H1 (cell line): ENCODE measurements around the gene AFAP1L1. TPM values are rescaled to one million over a fixed set of nuclear protein-coding genes. Genes with fewer than 3 reads are reported as not detected.

Experiments
- CTCF ChIA-PET: fragments of 300-600 bp; sonication (Branson Sonifier 250); formaldehyde crosslinking; loops from one replicate; lab custom pipeline; 2021; ENCODE audit not compliant: partially characterized antibody; lab: Charles Lee
- POLR2A ChIA-PET: fragments of 300-600 bp; sonication (Branson Sonifier 250); formaldehyde crosslinking; loops from one replicate; lab custom pipeline; 2021; ENCODE audit warnings: inconsistent platforms; ENCODE audit not compliant: partially characterized antibody; lab: Charles Lee
- DNase-seq, 2 experiments: peaks; one replicate each; pipeline versions ENCODE4 v3.0.0 to v3.0.0-alpha.2; 2010 to 2022; ENCODE audit warnings: low spot score in 2 of 2, low read depth in 1 of 2, mixed read lengths in 1 of 2
- FAIRE-seq: peaks from 2 replicates; lab custom pipeline; 2011; peaks lifted over from hg19 to GRCh38; lab: Jason Lieb, UNC
- H2AFZ ChIP-seq: 2 replicates; pipeline ENCODE4 v1.8.1; 2012; ENCODE audit warnings: low read length, inconsistent platforms
- H2AK5ac ChIP-seq: 2 replicates; pipeline ENCODE4 v1.6.1; 2013; ENCODE audit warnings: low read depth, low read length
- H2BK120ac ChIP-seq: replicated peaks from 2 replicates; pipeline ENCODE3; 2013; ENCODE audit warnings: low read depth, low read length, inconsistent platforms
- H2BK12ac ChIP-seq: 2 replicates; pipeline ENCODE4 v1.6.1; 2013; ENCODE audit warnings: low read depth, low read length
- H2BK15ac ChIP-seq: 2 replicates; pipeline ENCODE4 v1.6.1; 2013; ENCODE audit warnings: low read length
- H2BK20ac ChIP-seq: 2 replicates; pipeline ENCODE4 v1.6.1; 2013; ENCODE audit warnings: low read length
- H2BK5ac ChIP-seq: 2 replicates; pipeline ENCODE4 v1.6.1; 2013; ENCODE audit warnings: low read depth, low read length
- H3K14ac ChIP-seq: 2 replicates; pipeline ENCODE4 v1.6.1; 2013; ENCODE audit warnings: inconsistent platforms; ENCODE audit not compliant: insufficient read length
- H3K18ac ChIP-seq: 2 replicates; pipeline ENCODE4 v1.6.1; 2013; ENCODE audit warnings: low read length; ENCODE audit errors: extremely low read depth
- H3K23ac ChIP-seq: 2 replicates; pipeline ENCODE4 v1.6.1; 2013; ENCODE audit warnings: inconsistent platforms; ENCODE audit not compliant: insufficient read length
- H3K23me2 ChIP-seq: 2 replicates; pipeline ENCODE4 v1.6.1; 2013; ENCODE audit warnings: low read depth, low read length
- H3K27ac ChIP-seq: 2 replicates; pipeline ENCODE4 v1.6.1; 2011; ENCODE audit warnings: low read depth, low read length, inconsistent platforms
- H3K27me3 ChIP-seq, 4 experiments: replicated peaks in 1 of 4; 1 replicate in 1 of 4; 2 replicates in 3 of 4; pipeline versions ENCODE4 v1.6.1 to v1.8.1; 2011 to 2013; ENCODE audit warnings: low read length in 3 of 4, mild to moderate bottlenecking in 3 of 4, inconsistent platforms in 2 of 4, mixed read lengths in 2 of 4, moderate library complexity in 1 of 4; ENCODE audit not compliant: control insufficient read depth in 3 of 4, insufficient read depth in 3 of 4; ENCODE audit errors: extremely low read depth in 1 of 4
- H3K36me3 ChIP-seq, 4 experiments: 2 replicates each; pipeline versions ENCODE4 v1.6.1 to v1.8.1; 2011 to 2013; ENCODE audit warnings: mild to moderate bottlenecking in 4 of 4, low read length in 3 of 4, moderate library complexity in 2 of 4, control low read depth in 1 of 4, inconsistent platforms in 1 of 4; ENCODE audit not compliant: insufficient read depth in 4 of 4, control insufficient read depth in 2 of 4
- H3K4ac ChIP-seq: replicated peaks from 2 replicates; pipeline ENCODE3; 2013; ENCODE audit warnings: low read length, low read depth, mixed read lengths, inconsistent platforms; ENCODE audit not compliant: insufficient read length
- H3K4me1 ChIP-seq, 4 experiments: replicated peaks in 1 of 4; 1 replicate in 1 of 4; 2 replicates in 3 of 4; pipeline versions ENCODE4 v1.6.1 to v1.8.1; 2011 to 2013; ENCODE audit warnings: low read length in 3 of 4, inconsistent platforms in 2 of 4, mixed read lengths in 1 of 4; ENCODE audit not compliant: insufficient read depth in 4 of 4, control insufficient read depth in 3 of 4
- H3K4me2 ChIP-seq, 2 experiments: 2 replicates each; pipeline versions ENCODE4 v1.6.1 to v1.8.1; 2011 to 2013; ENCODE audit warnings: low read depth in 2 of 2, low read length in 2 of 2, control low read depth in 1 of 2, inconsistent platforms in 1 of 2, mild to moderate bottlenecking in 1 of 2; ENCODE audit not compliant: insufficient read depth in 1 of 2
- H3K4me3 ChIP-seq, 4 experiments: fragments of 200-600, 300-600 bp in 1 of 4; sonication (generic), shearing (Covaris generic), sonication (Bioruptor Twin) in 1 of 4; 2 replicates each; pipeline versions ENCODE4 v1.5.1 to v1.8.1; 2011 to 2016; ENCODE audit warnings: low read length in 4 of 4, low read depth in 3 of 4, control low read depth in 2 of 4, inconsistent platforms in 2 of 4, mild to moderate bottlenecking in 2 of 4, mixed read lengths in 1 of 4, moderate library complexity in 1 of 4; ENCODE audit not compliant: insufficient read depth in 2 of 4; ENCODE audit errors: extremely low read depth in 1 of 4
- H3K56ac ChIP-seq: replicated peaks from 2 replicates; pipeline ENCODE3; 2013; ENCODE audit warnings: low read depth, mild to moderate bottlenecking, mixed read lengths, low read length, inconsistent platforms; ENCODE audit not compliant: insufficient read length
- H3K79me1 ChIP-seq: 2 replicates; pipeline ENCODE4 v1.6.1; 2013; ENCODE audit warnings: low read depth, low read length, control low read depth
- H3K79me2 ChIP-seq, 2 experiments: 2 replicates each; pipeline versions ENCODE4 v1.6.1 to v1.8.1; 2012 to 2013; ENCODE audit warnings: low read length in 2 of 2, mild to moderate bottlenecking in 2 of 2, inconsistent platforms in 1 of 2; ENCODE audit not compliant: insufficient read depth in 2 of 2, control insufficient read depth in 1 of 2
- H3K9ac ChIP-seq, 4 experiments: replicated peaks in 1 of 4; 1 replicate in 1 of 4; 2 replicates in 3 of 4; pipeline versions ENCODE4 v1.6.1 to v1.8.1; 2011 to 2013; ENCODE audit warnings: low read depth in 3 of 4, low read length in 3 of 4, control low read depth in 2 of 4, mild to moderate bottlenecking in 2 of 4, moderate library complexity in 2 of 4, inconsistent platforms in 1 of 4; ENCODE audit errors: extremely low read depth in 1 of 4
- H3K9me3 ChIP-seq, 2 experiments: 2 replicates each; pipeline versions ENCODE4 v1.6.1 to v1.8.1; 2012 to 2013; ENCODE audit warnings: mild to moderate bottlenecking in 2 of 2, moderate library complexity in 2 of 2, control low read depth in 1 of 2, inconsistent platforms in 1 of 2, low read depth in 1 of 2, low read length in 1 of 2, mixed read lengths in 1 of 2; ENCODE audit not compliant: insufficient read depth in 2 of 2
- H4K20me1 ChIP-seq, 2 experiments: replicated peaks in 1 of 2; 2 replicates each; pipeline versions ENCODE3 to v1.8.1; 2011 to 2013; ENCODE audit warnings: inconsistent platforms in 2 of 2, low read length in 2 of 2, mild to moderate bottlenecking in 1 of 2; ENCODE audit not compliant: insufficient read depth in 2 of 2, control insufficient read depth in 1 of 2
- H4K5ac ChIP-seq: 2 replicates; pipeline ENCODE4 v1.6.1; 2013; ENCODE audit warnings: low read length, low read depth, mixed read lengths, inconsistent platforms; ENCODE audit not compliant: insufficient read length
- H4K8ac ChIP-seq: 2 replicates; pipeline ENCODE4 v1.8.0; 2013; ENCODE audit warnings: mild to moderate bottlenecking, moderate library complexity, low read length, inconsistent platforms; ENCODE audit not compliant: insufficient read depth; ENCODE audit errors: extremely low read depth
- H4K91ac ChIP-seq: replicated peaks from 2 replicates; pipeline ENCODE3; 2013; ENCODE audit warnings: low read length, mixed read lengths, inconsistent platforms; ENCODE audit not compliant: insufficient read length
- CHD1 ChIP-seq: IDR thresholded peaks from 2 replicates; pipeline ENCODE4 v1.6.1; 2012; ENCODE audit warnings: low read depth, low read length, improper control_type of control experiment
- CREB1 ChIP-seq: IDR thresholded peaks from 2 replicates; pipeline ENCODE4 v1.6.1; 2012; ENCODE audit warnings: inconsistent platforms
- EGR1 ChIP-seq: IDR thresholded peaks from 2 replicates; pipeline ENCODE4 v1.6.1; 2011; ENCODE audit warnings: low read depth, low read length, borderline replicate concordance
- FOSL1 ChIP-seq: IDR thresholded peaks from 2 replicates; pipeline ENCODE4 v1.6.1; 2011; ENCODE audit warnings: mild to moderate bottlenecking, low read depth, low read length, moderate library complexity; ENCODE audit not compliant: insufficient read depth
- GABPA ChIP-seq: IDR thresholded peaks from 2 replicates; pipeline ENCODE4 v1.6.1; 2011; ENCODE audit warnings: mild to moderate bottlenecking, low read length, moderate library complexity, borderline replicate concordance; ENCODE audit not compliant: insufficient read depth
- PHF8 ChIP-seq: fragments of 200-600 bp; sonication (generic); conservative IDR thresholded peaks from 2 replicates; pipeline ENCODE4 v1.7.1; 2012; ENCODE audit warnings: low read depth, mild to moderate bottlenecking, inconsistent platforms, low read length, moderate library complexity
- RAD21 ChIP-seq, 2 experiments: IDR thresholded peaks in 1 of 2; conservative IDR thresholded peaks in 1 of 2; 2 replicates each; pipeline ENCODE4 v1.6.1; 2011; ENCODE audit warnings: low read depth in 2 of 2, low read length in 2 of 2, improper control_type of control experiment in 1 of 2, inconsistent platforms in 1 of 2, mild to moderate bottlenecking in 1 of 2, moderate library complexity in 1 of 2
- RNF2 ChIP-seq: fragments of 200-900, 300-1000 bp; sonication (generic); IDR thresholded peaks from 2 replicates; pipeline ENCODE4 v1.7.1; 2016; ENCODE audit warnings: borderline replicate concordance, low read depth, mild to moderate bottlenecking, antibody characterized with exemption, low read length; ENCODE audit not compliant: poor library complexity, severe bottlenecking; ENCODE audit errors: missing control alignments
- TCF12 ChIP-seq: IDR thresholded peaks from 2 replicates; pipeline ENCODE4 v1.6.1; 2011; ENCODE audit warnings: low read depth, mild to moderate bottlenecking, low read length
- WGBS, 2 experiments: shearing (Covaris generic) in 1 of 2; methylation state at CpG; one replicate each; pipeline versions ENCODE4 v1.1.6 to v1.1.7; 2013 to 2015; ENCODE audit warnings: low lambda C conversion rate in 2 of 2, mixed read lengths in 2 of 2, inconsistent platforms in 1 of 2, low coverage in 1 of 2, missing lambda C conversion rate in 1 of 2; ENCODE audit not compliant: insufficient replicate concordance in 2 of 2, insufficient coverage in 1 of 2, insufficient read length in 1 of 2; ENCODE audit errors: extremely low coverage in 1 of 2, missing lambda C conversion rate in 1 of 2; 5-methylcytosine and 5-hydroxymethylcytosine counted together
- polyA plus RNA-seq, 7 experiments: library from polyadenylated mRNA; depleted of rRNA in 3 of 7; stranded (reverse) in 5 of 7; unstranded in 2 of 7; fragments of >200 nt in 5 of 7; fragments of 200-250 nt in 2 of 7; gene quantifications; 1 replicate in 5 of 7; 2 replicates in 1 of 7; 4 replicates in 1 of 7; pipeline versions ENCODE4 v1.2.1 to v1.2.3, GENCODE V29; 2011 to 2013; ENCODE audit warnings: missing spikeins in 2 of 7, mixed read lengths in 2 of 7
- total RNA-seq: library from RNA; stranded (reverse); fragmentation: NEBNext Ultra II Directional; extraction: Animal tissue kit (Norgen Biotek cat#: 25700); gene quantifications from 2 replicates; pipeline ENCODE4 v1.2.1, GENCODE V29; 2021
- TF ChIP-seq, protein P1 (sequence below): IDR thresholded peaks from 2 replicates; pipeline ENCODE4 v1.6.1; 2012; ENCODE audit warnings: low read length, inconsistent platforms

Gene AFAP1L1
- total and polyA plus RNA-seq, 2 of the 8 experiments (the other 6 are each of a cell fraction or from before 2014, with no cell fraction given), result 0.79 to 4.7 TPM

DNA sequence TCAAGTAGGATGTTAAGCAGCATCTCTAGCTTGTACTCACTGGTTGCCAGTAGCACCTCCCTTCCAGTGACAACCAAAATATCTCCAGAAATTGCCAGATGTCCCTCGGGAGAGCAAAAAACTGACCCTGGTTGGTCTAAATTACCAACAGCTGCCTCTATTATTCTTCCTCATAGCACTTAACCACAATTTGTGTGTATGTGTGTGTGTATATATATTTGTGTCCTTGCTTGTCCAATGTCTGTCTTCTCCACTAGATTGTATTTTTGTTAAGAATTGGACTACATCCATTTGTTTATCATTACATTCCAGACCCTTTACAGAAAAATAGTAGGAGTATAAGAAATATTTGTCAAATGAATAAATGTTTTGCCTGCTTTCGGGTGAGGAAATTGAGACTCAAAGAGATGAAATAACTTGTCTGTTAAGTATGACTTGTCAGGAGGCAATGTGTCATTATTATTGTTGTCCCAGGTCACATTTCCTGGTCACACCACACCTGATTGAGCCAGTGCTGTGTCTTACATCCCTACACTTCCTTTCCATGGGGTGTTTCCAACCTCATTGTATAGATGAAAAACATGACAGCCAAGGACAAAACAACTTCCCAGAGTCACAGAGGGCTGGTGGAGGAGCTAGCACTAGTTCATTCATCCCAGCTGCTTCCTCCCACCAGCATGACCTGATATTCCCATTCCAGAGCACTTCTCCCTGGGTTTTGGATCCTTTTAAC, 62.2 kb downstream of the AFAP1L1 start:
- no peaks in the 10 kb centered on the region for H3K23me2 ChIP-seq
- no peak overlapping the region for H2BK120ac ChIP-seq
- CTCF ChIA-PET, result interaction anchor here (0.6 to 6.0 kb wide), 11 partner anchors 12 to 817 kb away, joined by 3 to 28 read pairs (median 4); no protein-coding TSS in a partner anchor
- no peak overlapping the region for H2BK15ac ChIP-seq
- no peak overlapping the region for H4K91ac ChIP-seq
- POLR2A ChIA-PET, result interaction anchor here (0.9 to 1.0 kb wide), 2 partner anchors 9 to 11 kb away, joined by 3 read pairs; no protein-coding TSS in a partner anchor
- H3K4me3 ChIP-seq, result no peak overlapping the region
- no peak overlapping the region for H2BK12ac ChIP-seq
- no peak overlapping the region for H3K27ac ChIP-seq
- FAIRE-seq (no peak), DNase-seq (no peak)
- WGBS, 2 experiments, result 83% methylated on average over 2 of the region's 2 CpGs; no CpG with 5 or more reads in 1 of the 2 experiments
- H2AFZ ChIP-seq, result no peak overlapping the region
- no peaks in the 10 kb centered on the region for H3K79me2 ChIP-seq
- no peak overlapping the region for H4K8ac ChIP-seq
- H2BK20ac ChIP-seq, result no peak overlapping the region
- H4K5ac ChIP-seq, result no peak overlapping the region
- no peak overlapping the region for H3K4ac ChIP-seq
- no peaks in the 10 kb centered on the region for H4K20me1 ChIP-seq
- no peaks in the 10 kb centered on the region for H3K4me1 ChIP-seq
- H3K9ac ChIP-seq, result no peak overlapping the region
- H3K36me3 ChIP-seq, result no peaks in the 10 kb centered on the region
- no peaks in the 10 kb centered on the region for H3K79me1 ChIP-seq
- H3K23ac ChIP-seq, result no peak overlapping the region
- no peak overlapping the region for H3K56ac ChIP-seq
- H2AK5ac ChIP-seq, result no peak overlapping the region
- H3K9me3 ChIP-seq, result no peaks in the 10 kb centered on the region
- H3K4me2 ChIP-seq, result no peak overlapping the region
- H3K27me3 ChIP-seq, result no peaks in the 10 kb centered on the region
- no peak overlapping the region for H3K18ac ChIP-seq
- H2BK5ac ChIP-seq, result no peak overlapping the region
- no peak overlapping the region for H3K14ac ChIP-seq
- TF ChIP-seq, protein P1, sequence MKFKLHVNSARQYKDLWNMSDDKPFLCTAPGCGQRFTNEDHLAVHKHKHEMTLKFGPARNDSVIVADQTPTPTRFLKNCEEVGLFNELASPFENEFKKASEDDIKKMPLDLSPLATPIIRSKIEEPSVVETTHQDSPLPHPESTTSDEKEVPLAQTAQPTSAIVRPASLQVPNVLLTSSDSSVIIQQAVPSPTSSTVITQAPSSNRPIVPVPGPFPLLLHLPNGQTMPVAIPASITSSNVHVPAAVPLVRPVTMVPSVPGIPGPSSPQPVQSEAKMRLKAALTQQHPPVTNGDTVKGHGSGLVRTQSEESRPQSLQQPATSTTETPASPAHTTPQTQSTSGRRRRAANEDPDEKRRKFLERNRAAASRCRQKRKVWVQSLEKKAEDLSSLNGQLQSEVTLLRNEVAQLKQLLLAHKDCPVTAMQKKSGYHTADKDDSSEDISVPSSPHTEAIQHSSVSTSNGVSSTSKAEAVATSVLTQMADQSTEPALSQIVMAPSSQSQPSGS, result no peak
- no peak for TF ChIP-seq RAD21 (IDR thresholded peaks at IDR 0.05 in 1 of 2, conservative IDR thresholded peaks at IDR 0.05 in 1 of 2; ENCODE audit: low read depth in 2 of 2, low read length in 2 of 2)
- TF ChIP-seq FOSL1, result no peak
- no peak for TF ChIP-seq EGR1
- TF ChIP-seq TCF12, result no peak
- TF ChIP-seq GABPA, result no peak
- no peak for TF ChIP-seq CHD1
- no peak for TF ChIP-seq PHF8
- TF ChIP-seq RNF2, result no peak
- TF ChIP-seq CREB1, result no peak
